ENCODE results near the gene KLF15.

Gene KLF15

DNA sequence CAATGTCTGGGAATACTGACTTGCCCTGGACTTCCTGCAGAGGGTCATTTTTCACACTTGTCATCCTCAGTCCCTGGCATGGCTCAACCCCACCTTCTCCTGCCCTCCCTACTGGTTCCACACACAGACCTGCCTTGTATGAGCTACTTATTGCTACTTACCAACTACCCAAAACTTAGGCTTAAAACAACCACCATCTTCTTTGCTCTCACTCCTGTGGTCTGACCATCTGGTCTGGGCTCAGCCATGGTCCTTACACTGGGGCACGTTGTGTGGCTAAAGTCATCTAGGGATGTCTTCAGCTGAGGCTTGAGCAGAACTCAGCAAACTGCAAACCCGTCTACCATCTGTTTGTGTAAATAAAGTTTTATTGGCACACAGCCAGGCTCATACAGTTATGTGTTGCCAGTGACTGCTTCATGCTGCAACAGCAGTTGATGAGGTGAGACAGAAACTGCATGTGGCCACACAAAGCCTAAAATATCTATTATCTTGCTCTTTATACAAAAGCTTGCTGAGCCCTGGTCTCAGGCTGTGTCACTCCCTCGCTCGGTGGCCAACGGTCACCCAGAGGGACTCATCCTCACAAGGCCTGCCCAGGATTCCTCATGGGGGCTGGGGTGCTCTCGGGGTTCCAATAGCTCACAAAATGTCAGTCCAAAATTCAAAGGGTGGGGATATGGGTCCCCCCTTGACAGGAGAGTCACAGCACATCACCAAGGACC, 43.5 kb downstream of the KLF15 start:
- TF ChIP-seq, protein P1, sequence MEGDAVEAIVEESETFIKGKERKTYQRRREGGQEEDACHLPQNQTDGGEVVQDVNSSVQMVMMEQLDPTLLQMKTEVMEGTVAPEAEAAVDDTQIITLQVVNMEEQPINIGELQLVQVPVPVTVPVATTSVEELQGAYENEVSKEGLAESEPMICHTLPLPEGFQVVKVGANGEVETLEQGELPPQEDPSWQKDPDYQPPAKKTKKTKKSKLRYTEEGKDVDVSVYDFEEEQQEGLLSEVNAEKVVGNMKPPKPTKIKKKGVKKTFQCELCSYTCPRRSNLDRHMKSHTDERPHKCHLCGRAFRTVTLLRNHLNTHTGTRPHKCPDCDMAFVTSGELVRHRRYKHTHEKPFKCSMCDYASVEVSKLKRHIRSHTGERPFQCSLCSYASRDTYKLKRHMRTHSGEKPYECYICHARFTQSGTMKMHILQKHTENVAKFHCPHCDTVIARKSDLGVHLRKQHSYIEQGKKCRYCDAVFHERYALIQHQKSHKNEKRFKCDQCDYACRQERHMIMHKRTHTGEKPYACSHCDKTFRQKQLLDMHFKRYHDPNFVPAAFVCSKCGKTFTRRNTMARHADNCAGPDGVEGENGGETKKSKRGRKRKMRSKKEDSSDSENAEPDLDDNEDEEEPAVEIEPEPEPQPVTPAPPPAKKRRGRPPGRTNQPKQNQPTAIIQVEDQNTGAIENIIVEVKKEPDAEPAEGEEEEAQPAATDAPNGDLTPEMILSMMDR (IDR thresholded peaks at IDR 0.05): no peak
- Histone ChIP-seq H3K4me1 (ENCODE audit: control insufficient read depth in 1 of 2, insufficient read depth in 1 of 2, low read depth in 1 of 2, low read length in 1 of 2) (no peaks in the 10 kb centered on the region), H3K27me3 (no peaks in the 10 kb centered on the region), H3K4me3 (ENCODE audit: low read depth in 1 of 2, low read length in 1 of 2) (no peak overlapping the region), H3K9me3 (no peaks in the 10 kb centered on the region), H3K27ac (no peak overlapping the region), H3K36me3 (no peaks in the 10 kb centered on the region)

DNA sequence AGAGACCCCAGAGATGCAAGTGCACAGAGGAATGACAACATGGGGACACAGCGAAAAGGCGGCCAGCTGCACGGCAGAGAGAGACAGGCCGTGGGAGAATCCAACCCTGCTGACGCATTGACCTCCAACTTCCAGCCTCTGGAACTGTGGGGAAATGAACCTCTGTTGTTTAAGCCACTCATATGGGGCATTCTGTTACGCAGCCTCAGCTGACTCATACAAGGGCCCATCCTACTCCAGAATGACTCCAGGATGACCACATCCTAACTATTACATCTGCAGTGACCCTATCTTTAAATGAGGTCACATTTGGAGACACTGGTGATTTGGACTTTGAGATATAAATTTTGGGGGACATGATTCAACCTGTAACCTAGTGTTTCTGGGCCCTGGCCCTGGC, 44.0 kb downstream of the KLF15 start:
- TF ChIP-seq, protein P1 (IDR thresholded peaks at IDR 0.05): no peak
- H3K27ac ChIP-seq: no peak overlapping the region
- no peaks in the 10 kb centered on the region for H3K9me3 ChIP-seq
- no peaks in the 10 kb centered on the region for H3K27me3 ChIP-seq
- H3K4me1 ChIP-seq (ENCODE audit: control insufficient read depth in 1 of 2, insufficient read depth in 1 of 2, low read depth in 1 of 2, low read length in 1 of 2): no peaks in the 10 kb centered on the region
- H3K36me3 ChIP-seq: no peaks in the 10 kb centered on the region
- no peak overlapping the region for H3K4me3 ChIP-seq (ENCODE audit: low read depth in 1 of 2, low read length in 1 of 2)

DNA sequence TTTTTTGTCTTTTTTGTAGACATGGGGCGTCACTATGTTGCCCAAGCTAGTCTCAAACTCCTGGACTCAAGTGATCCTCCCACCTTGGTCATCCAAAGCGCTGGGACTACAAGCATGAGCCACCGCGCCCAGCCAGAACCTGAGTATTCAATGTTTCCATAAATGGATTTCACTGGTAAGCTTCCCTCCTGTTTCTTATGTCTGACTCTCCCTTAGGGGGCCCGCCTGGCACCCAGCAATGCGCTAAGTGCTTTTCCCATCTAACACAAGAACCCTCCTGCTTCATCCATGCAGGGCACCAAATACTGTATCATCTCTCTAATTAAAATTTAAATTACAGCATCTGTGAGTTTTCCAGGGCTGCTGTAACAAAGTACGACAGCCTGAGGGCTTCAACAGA, 44.9 kb downstream of the KLF15 start:
- TF ChIP-seq, protein P1 (IDR thresholded peaks at IDR 0.05): no peak
- Histone ChIP-seq H3K4me3 (ENCODE audit: low read depth in 1 of 2, low read length in 1 of 2) (no peak overlapping the region), H3K27me3 (no peaks in the 10 kb centered on the region)

DNA sequence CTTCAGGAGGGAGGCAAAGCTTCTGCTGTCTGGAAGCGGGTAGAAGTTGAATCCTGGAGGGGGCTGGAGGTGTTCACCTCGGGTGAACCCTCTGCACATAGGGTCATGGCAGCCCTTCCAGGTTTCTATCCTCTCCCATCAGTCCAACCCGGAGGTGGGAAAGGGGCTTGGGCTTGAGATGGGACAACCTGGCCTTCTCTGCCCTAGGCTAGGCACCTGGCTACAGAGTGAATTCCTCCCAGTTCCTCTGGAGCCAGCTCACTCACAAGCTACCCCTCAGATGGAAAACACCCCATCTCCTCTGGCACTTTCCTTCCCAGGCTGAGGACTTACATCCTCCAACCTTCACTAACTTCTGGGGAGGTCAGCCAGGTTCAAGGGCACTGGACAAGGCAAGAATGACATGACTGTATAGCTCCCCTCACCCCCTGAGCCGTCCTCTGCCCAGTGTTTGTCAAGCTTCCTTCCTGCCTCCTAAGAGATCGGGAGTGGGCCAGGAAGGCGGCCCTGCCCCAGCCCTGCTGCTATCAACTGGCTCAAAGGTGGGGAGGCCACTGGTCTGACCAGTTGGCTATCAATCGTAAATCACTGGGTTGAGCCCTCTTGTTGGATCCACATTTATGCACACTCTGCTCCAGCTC, 45.8 kb downstream of the KLF15 start:
- Histone ChIP-seq H3K27me3 (no peaks in the 10 kb centered on the region), H3K4me3 (ENCODE audit: low read depth in 1 of 2, low read length in 1 of 2) (no peak overlapping the region), H3K9me3 (no peaks in the 10 kb centered on the region), H3K36me3 (no peaks in the 10 kb centered on the region), H3K4me1 (ENCODE audit: control insufficient read depth in 1 of 2, insufficient read depth in 1 of 2, low read depth in 1 of 2, low read length in 1 of 2) (no peaks in the 10 kb centered on the region), H3K27ac (no peak overlapping the region)
- TF ChIP-seq, protein P1 (IDR thresholded peaks at IDR 0.05): no peak

More for the DNA sequence above, 44.9 kb downstream of the KLF15 start:
- Histone ChIP-seq H3K9me3 (no peaks in the 10 kb centered on the region), H3K27ac (no peak overlapping the region), H3K36me3 (no peaks in the 10 kb centered on the region), H3K4me1 (ENCODE audit: control insufficient read depth in 1 of 2, insufficient read depth in 1 of 2, low read depth in 1 of 2, low read length in 1 of 2) (no peaks in the 10 kb centered on the region)

DNA sequence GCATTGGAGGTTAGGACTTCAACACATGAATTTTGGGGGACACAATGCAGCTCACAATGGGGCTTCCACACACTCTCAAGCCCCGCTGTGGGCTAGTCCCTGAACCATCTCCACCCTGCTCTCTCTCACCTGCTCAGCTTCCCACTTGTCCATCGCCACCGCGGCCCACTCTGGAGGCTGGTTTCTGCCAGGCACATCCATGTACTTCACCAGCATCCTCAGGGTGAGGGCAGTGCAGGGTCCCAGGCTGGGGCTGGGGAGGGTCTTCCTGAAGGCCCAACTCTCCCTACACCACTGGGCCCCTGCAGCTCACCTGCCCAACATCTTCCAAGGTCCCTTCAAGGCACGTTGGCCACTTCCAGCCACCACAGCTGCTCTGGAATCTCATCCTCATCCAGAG, 46.4 kb downstream of the KLF15 start:
- no peaks in the 10 kb centered on the region for H3K4me1 ChIP-seq (ENCODE audit: control insufficient read depth in 1 of 2, insufficient read depth in 1 of 2, low read depth in 1 of 2, low read length in 1 of 2)
- no peaks in the 10 kb centered on the region for H3K27me3 ChIP-seq
- H3K9me3 ChIP-seq: no peaks in the 10 kb centered on the region
- H3K4me3 ChIP-seq (ENCODE audit: low read depth in 1 of 2, low read length in 1 of 2): no peak overlapping the region
- TF ChIP-seq, protein P1 (IDR thresholded peaks at IDR 0.05): no peak
- H3K36me3 ChIP-seq: no peaks in the 10 kb centered on the region
- no peak overlapping the region for H3K27ac ChIP-seq
